ENCODE results near the gene TAPBP.
A peak's percentile ranks its signal among the peaks of the same experiment; 100 is the strongest.
"Not testable (repeated sequence)": the region's sequence is repeated elsewhere in the genome, so short reads cannot be mapped to it uniquely, and the experiment has no call there.

Gene TAPBP

DNA sequence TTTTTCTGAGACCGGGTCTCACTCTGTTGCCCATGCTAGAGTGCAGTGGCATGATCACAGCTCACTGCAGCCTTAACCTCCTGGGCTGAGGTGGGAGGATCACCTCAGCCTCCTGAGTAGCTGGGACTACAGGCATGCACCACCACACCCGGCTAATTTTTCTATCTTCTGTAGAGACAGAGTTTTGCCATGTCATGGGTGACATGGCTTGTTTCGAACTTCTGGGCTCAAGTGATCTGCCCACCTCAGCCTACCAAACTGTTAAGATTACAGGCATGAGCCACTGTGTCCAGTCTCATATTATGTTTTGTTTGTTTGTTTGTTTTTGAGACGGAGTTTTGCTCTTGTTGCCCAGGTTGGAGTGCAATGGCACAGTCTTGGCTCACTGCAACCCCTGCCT is 28.7 kb downstream of the TAPBP start:
- peaks cover 24% of the 10 kb centered on the region for H3K79me2 ChIP-seq (ENCODE audit: control insufficient read depth, insufficient read depth, low read length, unreplicated experiment)
- H3K4me1 ChIP-seq (ENCODE audit: control insufficient read depth, insufficient read depth, low read length, unreplicated experiment); H3K27me3 ChIP-seq (ENCODE audit: insufficient read depth, low read length); H3K36me3 ChIP-seq (ENCODE audit: insufficient read depth, low read length); H3K27ac ChIP-seq (ENCODE audit: low read depth, low read length); H2AFZ ChIP-seq (ENCODE audit: low read length, unreplicated experiment); H3K4me3 ChIP-seq (ENCODE audit: low read depth, low read length): not testable (repeated sequence)

DNA sequence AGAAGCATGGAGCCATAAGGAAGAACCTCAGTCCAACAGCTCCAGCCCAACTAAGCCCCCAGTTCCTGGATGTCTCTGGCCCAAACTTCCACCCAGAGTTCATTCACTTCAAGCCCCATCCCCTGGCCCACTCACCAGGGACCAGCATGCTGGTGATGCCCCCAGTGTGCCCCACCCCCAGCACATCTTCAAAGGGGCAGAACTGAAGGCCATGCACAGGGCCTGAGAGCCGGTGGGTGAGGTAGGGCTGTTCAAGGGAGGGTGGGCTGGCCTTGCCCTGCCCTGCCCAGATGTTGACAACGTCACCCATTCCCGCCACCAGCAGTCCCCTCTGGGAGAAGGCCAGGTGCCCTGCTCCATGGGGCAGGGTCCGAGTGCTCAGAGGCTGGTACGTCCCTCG is 33.3 kb downstream of the TAPBP start:
- no peak overlapping the region for H3K27ac ChIP-seq (ENCODE audit: low read depth, low read length)
- H3K79me2 ChIP-seq (ENCODE audit: control insufficient read depth, insufficient read depth, low read length, unreplicated experiment), result peaks cover under 1% of the 10 kb centered on the region
- H3K4me1 ChIP-seq (ENCODE audit: control insufficient read depth, insufficient read depth, low read length, unreplicated experiment), result peaks cover 12% of the 10 kb centered on the region
- no peaks in the 10 kb centered on the region for H3K27me3 ChIP-seq (ENCODE audit: insufficient read depth, low read length)
- H2AFZ ChIP-seq (ENCODE audit: low read length, unreplicated experiment), result no peak overlapping the region
- no peak overlapping the region for H3K4me3 ChIP-seq (ENCODE audit: low read depth, low read length)
- H3K36me3 ChIP-seq (ENCODE audit: insufficient read depth, low read length), result peaks cover 12% of the 10 kb centered on the region; the same call in 1 of the 2 replicates

DNA sequence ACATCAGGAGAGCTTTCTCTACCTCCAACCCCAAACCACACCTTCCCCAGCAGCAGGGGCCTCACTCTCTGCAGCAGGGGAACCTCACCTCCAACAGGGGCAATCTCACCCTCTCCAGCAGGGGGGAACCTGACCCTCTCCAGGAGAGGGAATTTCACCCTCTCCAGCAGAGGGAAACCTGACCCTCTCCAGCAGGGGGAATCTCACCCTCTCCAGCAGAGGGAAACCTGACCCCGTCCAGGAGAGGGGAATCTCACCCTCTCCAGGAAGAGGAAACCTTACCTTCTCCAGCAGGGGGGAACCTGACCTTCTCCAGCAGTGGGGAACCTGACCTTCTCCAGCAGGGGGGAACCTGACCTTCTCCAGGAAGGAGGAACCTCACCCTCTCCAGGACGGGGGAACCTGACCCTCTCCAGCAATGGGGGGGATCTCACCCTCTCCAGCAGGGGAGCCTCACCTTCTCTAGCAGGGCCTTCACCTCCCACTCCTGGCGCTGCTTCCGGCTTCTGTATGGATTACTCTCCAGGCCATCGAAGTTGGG is 33.8 kb downstream of the TAPBP start:
- peaks cover 16% of the 10 kb centered on the region for H3K36me3 ChIP-seq (ENCODE audit: insufficient read depth, low read length)

DNA sequence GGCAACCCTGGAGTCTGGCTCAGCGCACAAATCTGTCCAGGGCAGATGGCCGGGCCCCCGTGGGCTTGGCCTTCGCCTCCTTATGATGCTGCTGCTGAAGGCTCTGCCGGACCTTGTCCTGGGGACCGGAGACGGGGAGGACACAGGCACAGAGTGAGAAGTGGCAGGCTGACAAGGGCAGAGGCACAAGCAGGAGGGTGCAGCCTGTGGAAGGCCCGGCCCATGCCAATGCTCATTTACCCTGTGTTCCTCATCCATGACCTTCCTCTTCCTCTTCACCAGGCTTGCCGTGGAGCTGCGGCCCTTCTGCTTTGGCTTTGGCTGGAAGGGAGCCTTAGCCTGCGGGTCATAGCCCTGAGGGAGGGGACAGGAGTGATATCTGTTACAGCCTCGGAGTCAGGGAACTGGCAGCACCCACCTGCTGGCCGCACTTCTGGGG is 34.6 kb downstream of the TAPBP start:
- no peak overlapping the region for H2AFZ ChIP-seq (ENCODE audit: low read length, unreplicated experiment)
- H3K4me3 ChIP-seq (ENCODE audit: low read depth, low read length), result no peak overlapping the region
- peaks cover 25% of the 10 kb centered on the region for H3K4me1 ChIP-seq (ENCODE audit: control insufficient read depth, insufficient read depth, low read length, unreplicated experiment)
- H3K79me2 ChIP-seq (ENCODE audit: control insufficient read depth, insufficient read depth, low read length, unreplicated experiment), result peaks cover 13% of the 10 kb centered on the region
- no peak overlapping the region for H3K27ac ChIP-seq (ENCODE audit: low read depth, low read length)
- peaks cover 17% of the 10 kb centered on the region for H3K36me3 ChIP-seq (ENCODE audit: insufficient read depth, low read length)
- no peaks in the 10 kb centered on the region for H3K27me3 ChIP-seq (ENCODE audit: insufficient read depth, low read length)

More for the DNA sequence above, 33.8 kb downstream of the TAPBP start:
- Histone ChIP-seq H3K27me3 (ENCODE audit: insufficient read depth, low read length) (no peaks in the 10 kb centered on the region), H3K4me1 (ENCODE audit: control insufficient read depth, insufficient read depth, low read length, unreplicated experiment) (peaks cover 17% of the 10 kb centered on the region), H3K79me2 (ENCODE audit: control insufficient read depth, insufficient read depth, low read length, unreplicated experiment) (peaks cover 6% of the 10 kb centered on the region), H3K4me3 (ENCODE audit: low read depth, low read length) (no peak overlapping the region), H3K27ac (ENCODE audit: low read depth, low read length) (no peak overlapping the region), H2AFZ (ENCODE audit: low read length, unreplicated experiment) (no peak overlapping the region)

DNA sequence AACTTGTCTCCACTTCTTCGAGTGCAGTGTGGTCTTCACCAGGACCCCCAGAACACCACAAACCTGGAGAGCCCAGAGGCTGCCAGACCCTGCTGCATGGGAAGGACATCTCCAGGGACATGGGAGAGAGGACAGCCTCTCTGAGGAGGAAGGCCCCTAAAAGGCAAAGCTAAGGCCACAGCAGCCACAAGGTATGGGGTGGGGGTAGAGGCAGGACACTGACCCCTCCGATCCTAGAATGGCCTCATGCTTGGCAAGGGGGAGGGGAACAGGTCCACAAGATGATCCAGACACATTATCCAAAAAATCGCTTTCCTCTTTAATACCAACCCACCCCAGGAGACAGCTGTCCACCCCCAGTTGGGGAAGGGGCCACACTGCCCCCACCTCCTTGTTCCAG is 35.1 kb downstream of the TAPBP start:
- peaks cover 18% of the 10 kb centered on the region for H3K79me2 ChIP-seq (ENCODE audit: control insufficient read depth, insufficient read depth, low read length, unreplicated experiment)
- no peak overlapping the region for H3K27ac ChIP-seq (ENCODE audit: low read depth, low read length)
- H3K4me3 ChIP-seq (ENCODE audit: low read depth, low read length), result no peak overlapping the region
- H3K4me1 ChIP-seq (ENCODE audit: control insufficient read depth, insufficient read depth, low read length, unreplicated experiment), result peaks cover 30% of the 10 kb centered on the region
- H2AFZ ChIP-seq (ENCODE audit: low read length, unreplicated experiment), result no peak overlapping the region
- H3K36me3 ChIP-seq (ENCODE audit: insufficient read depth, low read length), result peaks cover 19% of the 10 kb centered on the region
- no peaks in the 10 kb centered on the region for H3K27me3 ChIP-seq (ENCODE audit: insufficient read depth, low read length)

DNA sequence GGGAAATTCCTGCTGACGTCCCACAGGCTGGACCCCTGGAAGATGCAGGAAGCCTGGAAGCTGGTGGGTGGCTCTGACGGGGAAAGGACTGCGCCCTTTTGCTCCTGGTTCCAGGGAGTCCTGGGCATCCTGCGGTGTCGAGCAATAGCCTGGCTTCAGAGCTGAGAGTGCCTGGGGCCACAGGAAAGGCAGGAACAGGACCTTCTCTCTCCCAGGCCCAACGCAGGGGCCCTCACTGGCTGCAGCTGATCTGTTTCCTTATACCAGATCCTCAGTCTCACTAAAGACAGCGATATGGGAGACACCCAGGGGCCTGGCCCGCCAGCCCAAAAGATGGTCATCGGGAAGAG is 35.5 kb downstream of the TAPBP start:
- H3K4me3 ChIP-seq (ENCODE audit: low read depth, low read length), result no peak overlapping the region
- no peak overlapping the region for H2AFZ ChIP-seq (ENCODE audit: low read length, unreplicated experiment)
- H3K36me3 ChIP-seq (ENCODE audit: insufficient read depth, low read length), result peaks cover 22% of the 10 kb centered on the region
- peaks cover 30% of the 10 kb centered on the region for H3K4me1 ChIP-seq (ENCODE audit: control insufficient read depth, insufficient read depth, low read length, unreplicated experiment)
- H3K79me2 ChIP-seq (ENCODE audit: control insufficient read depth, insufficient read depth, low read length, unreplicated experiment), result peaks cover 23% of the 10 kb centered on the region
- H3K27ac ChIP-seq (ENCODE audit: low read depth, low read length), result no peak overlapping the region
- H3K27me3 ChIP-seq (ENCODE audit: insufficient read depth, low read length), result no peaks in the 10 kb centered on the region

DNA sequence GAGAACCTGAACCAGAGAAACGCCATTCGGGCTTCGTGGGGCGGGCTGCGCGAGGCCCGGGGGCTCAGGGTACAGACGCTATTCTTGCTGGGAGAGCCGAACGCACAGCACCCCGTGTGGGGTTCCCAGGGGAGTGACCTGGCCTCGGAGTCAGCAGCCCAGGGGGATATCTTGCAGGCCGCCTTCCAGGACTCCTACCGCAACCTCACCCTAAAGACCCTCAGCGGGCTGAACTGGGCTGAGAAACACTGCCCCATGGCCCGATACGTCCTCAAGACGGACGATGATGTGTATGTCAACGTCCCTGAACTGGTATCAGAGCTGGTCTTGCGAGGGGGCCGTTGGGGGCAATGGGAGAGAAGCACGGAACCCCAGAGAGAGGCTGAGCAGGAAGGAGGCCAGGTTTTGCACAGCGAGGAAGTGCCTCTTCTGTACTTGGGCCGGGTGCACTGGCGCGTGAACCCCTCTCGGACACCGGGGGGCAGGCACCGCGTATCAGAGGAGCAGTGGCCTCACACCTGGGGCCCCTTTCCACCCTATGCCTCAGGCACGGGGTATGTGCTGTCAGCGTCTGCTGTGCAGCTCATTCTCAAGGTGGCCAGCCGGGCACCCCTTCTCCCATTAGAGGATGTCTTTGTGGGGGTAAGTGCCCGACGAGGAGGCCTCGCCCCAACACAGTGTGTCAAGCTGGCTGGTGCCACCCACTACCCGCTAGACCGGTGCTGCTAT is 36.1 kb downstream of the TAPBP start:
- Histone ChIP-seq H3K4me1 (ENCODE audit: control insufficient read depth, insufficient read depth, low read length, unreplicated experiment) (peaks cover 30% of the 10 kb centered on the region), H3K27ac (ENCODE audit: low read depth, low read length) (peak overlapping the region; percentile 55; the same call in 1 of the 2 replicates), H3K27me3 (ENCODE audit: insufficient read depth, low read length) (no peaks in the 10 kb centered on the region), H3K79me2 (ENCODE audit: control insufficient read depth, insufficient read depth, low read length, unreplicated experiment) (peaks cover 28% of the 10 kb centered on the region), H3K36me3 (ENCODE audit: insufficient read depth, low read length) (peaks cover 28% of the 10 kb centered on the region), H3K4me3 (ENCODE audit: low read depth, low read length) (peak overlapping the region; percentile 67), H2AFZ (ENCODE audit: low read length, unreplicated experiment) (no peak overlapping the region)

DNA sequence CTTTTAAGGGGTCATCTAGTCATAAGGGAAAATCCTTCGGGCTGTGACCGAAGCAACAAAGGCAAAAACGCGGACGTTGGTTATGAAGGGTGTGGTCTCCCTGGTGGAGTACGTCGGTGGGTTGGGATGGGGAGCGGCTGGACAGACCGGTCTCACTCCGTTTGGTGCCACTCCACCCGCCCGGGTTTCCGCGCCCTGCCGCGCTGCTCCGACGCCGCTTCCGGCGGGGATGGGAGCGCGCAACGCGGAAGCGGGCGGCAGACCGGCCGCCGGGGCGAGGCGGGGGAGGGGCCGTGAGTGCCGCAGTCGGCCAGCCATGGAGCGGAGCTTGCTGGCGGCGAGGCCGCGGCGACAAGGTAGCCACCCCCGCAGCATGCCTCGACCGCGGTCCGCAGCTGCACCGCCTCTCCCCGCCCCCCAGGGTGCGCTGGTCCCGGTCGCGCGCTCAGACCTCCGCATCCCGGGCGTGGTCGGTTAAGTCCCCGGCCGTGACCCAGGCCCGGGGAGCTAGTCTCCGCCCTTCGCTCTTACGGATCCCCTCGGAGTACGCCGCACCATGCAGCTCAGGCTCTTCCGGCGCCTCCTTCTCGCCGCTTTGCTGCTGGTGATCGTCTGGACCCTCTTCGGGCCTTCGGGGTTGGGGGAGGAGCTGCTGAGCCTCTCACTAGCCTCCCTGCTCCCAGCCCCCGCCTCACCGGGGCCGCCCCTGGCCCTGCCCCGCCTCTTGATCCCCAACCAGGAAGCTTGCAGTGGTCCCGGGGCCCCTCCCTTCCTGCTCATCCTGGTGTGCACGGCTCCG is 36.8 kb downstream of the TAPBP start, which contains the start of gene B3GALT4:
TSS of gene B3GALT4 (plus strand) at position 260 of the 799 bp plus-strand sequence. CDS start at position 557, 297 bp downstream.
- Histone ChIP-seq H3K27ac (ENCODE audit: low read depth, low read length) (peak within 1 kb of the TSS; percentile 55), H3K4me1 (ENCODE audit: control insufficient read depth, insufficient read depth, low read length, unreplicated experiment) (peaks cover 30% of the 10 kb centered on the region), H3K36me3 (ENCODE audit: insufficient read depth, low read length) (peaks cover 33% of the 10 kb centered on the region), H3K4me3 (ENCODE audit: low read depth, low read length) (peak within 1 kb of the TSS; percentile 67), H3K79me2 (ENCODE audit: control insufficient read depth, insufficient read depth, low read length, unreplicated experiment) (peaks cover 36% of the 10 kb centered on the region), H2AFZ (ENCODE audit: low read length, unreplicated experiment) (no peak within 1 kb of the TSS), H3K27me3 (ENCODE audit: insufficient read depth, low read length) (no peaks in the 10 kb centered on the region)

DNA sequence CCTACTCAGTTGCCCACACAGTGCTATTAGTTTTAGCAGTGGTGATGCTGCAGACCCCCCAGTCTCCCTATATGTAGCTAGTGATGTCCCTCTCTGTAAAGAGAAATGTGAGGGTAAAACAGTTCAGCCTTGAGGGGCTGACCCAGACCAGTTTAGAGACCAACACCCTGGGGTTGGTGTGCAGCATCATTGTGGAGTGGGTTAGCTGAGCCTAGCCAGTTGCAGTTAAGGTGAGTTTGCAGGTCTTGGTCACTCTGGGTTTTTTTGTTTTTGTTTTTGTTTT is 37.4 kb downstream of the TAPBP start:
- no peaks in the 10 kb centered on the region for H3K27me3 ChIP-seq (ENCODE audit: insufficient read depth, low read length)
- H3K4me3 ChIP-seq (ENCODE audit: low read depth, low read length), result peak overlapping the region; percentile 67
- H3K36me3 ChIP-seq (ENCODE audit: insufficient read depth, low read length), result peaks cover 33% of the 10 kb centered on the region
- peak overlapping the region; percentile 55 for H3K27ac ChIP-seq (ENCODE audit: low read depth, low read length)
- H3K4me1 ChIP-seq (ENCODE audit: control insufficient read depth, insufficient read depth, low read length, unreplicated experiment), result peaks cover 30% of the 10 kb centered on the region
- peaks cover 38% of the 10 kb centered on the region for H3K79me2 ChIP-seq (ENCODE audit: control insufficient read depth, insufficient read depth, low read length, unreplicated experiment)
- no peak overlapping the region for H2AFZ ChIP-seq (ENCODE audit: low read length, unreplicated experiment)

DNA sequence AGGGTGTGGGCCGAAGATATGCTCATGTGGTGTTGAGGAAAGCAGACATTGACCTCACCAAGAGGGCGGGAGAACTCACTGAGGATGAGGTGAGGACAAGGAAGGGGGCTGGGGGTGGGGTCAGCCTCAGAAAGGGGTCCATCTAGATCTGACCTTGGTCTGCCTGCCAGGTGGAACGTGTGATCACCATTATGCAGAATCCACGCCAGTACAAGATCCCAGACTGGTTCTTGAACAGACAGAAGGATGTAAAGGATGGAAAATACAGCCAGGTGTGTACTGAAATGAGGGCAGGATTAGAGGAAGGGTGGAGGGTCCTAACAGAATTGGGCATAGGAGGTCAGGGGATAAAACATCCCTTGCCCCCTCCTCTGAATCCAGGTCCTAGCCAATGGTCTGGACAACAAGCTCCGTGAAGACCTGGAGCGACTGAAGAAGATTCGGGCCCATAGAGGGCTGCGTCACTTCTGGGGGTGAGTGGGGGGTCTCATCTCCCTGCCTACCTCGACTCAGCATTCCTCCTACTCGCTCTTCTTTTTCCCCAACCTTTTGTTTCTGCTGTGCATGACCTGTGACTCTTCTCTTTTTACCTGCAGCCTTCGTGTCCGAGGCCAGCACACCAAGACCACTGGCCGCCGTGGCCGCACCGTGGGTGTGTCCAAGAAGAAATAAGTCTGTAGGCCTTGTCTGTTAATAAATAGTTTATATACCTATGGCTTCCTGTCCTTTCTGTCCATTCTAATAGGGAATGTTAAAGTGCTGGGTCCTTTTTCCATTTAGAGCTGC is 37.9 kb downstream of the TAPBP start:
- not testable (repeated sequence) for H3K27me3 ChIP-seq (ENCODE audit: insufficient read depth, low read length); H2AFZ ChIP-seq (ENCODE audit: low read length, unreplicated experiment)
- Histone ChIP-seq H3K4me3 (ENCODE audit: low read depth, low read length) (peak overlapping the region; percentile 89), H3K79me2 (ENCODE audit: control insufficient read depth, insufficient read depth, low read length, unreplicated experiment) (peaks cover 42% of the 10 kb centered on the region), H3K4me1 (ENCODE audit: control insufficient read depth, insufficient read depth, low read length, unreplicated experiment) (peaks cover 30% of the 10 kb centered on the region), H3K36me3 (ENCODE audit: insufficient read depth, low read length) (peaks cover 33% of the 10 kb centered on the region), H3K27ac (ENCODE audit: low read depth, low read length) (peak overlapping the region; percentile 55; the same call in 1 of the 2 replicates)
